GM12878 (cell line): ENCODE results near the gene WSCD1.

ENCODE experiments used
- CEBPB ChIP-seq, 2 experiments: fragments of 150-350 bp in 1 of 2; IDR thresholded peaks; 2 replicates each; pipeline ENCODE4 v1.6.1; 2012 to 2014; ENCODE audit warnings: low read depth in 2 of 2, low read length in 2 of 2, borderline replicate concordance in 1 of 2, inconsistent platforms in 1 of 2
- MXI1 ChIP-seq: fragments of 150-350 bp; IDR thresholded peaks from 2 replicates; pipeline ENCODE4 v1.6.1; 2011; ENCODE audit warnings: low read depth, mild to moderate bottlenecking, inconsistent platforms, low read length, improper control_type of control experiment
- POLR2A ChIP-seq: IDR thresholded peaks from 2 replicates; pipeline ENCODE4 v1.6.1; 2011; ENCODE audit warnings: low read depth, mild to moderate bottlenecking, low read length
- SP1 ChIP-seq: IDR thresholded peaks from one replicate; pipeline ENCODE4 v1.6.1; 2011; ENCODE audit warnings: low read depth, low read length
- YBX1 ChIP-seq: fragments of 450-650 bp; IDR thresholded peaks from 2 replicates; pipeline ENCODE4 v1.6.1; 2016; ENCODE audit warnings: antibody characterized with exemption
- TF ChIP-seq, protein P1 (sequence below), 3 experiments: IDR thresholded peaks in 2 of 3; conservative IDR thresholded peaks in 1 of 3; 2 replicates each; pipeline ENCODE4 v1.5.1; 2011; ENCODE audit warnings: low read depth in 3 of 3, low read length in 3 of 3, mild to moderate bottlenecking in 3 of 3, control low read depth in 2 of 3, moderate library complexity in 2 of 3, inconsistent platforms in 1 of 3, mixed read lengths in 1 of 3; ENCODE audit not compliant: control insufficient read depth in 2 of 3, insufficient read depth in 1 of 3; ENCODE audit errors: extremely low read depth in 1 of 3

DNA sequence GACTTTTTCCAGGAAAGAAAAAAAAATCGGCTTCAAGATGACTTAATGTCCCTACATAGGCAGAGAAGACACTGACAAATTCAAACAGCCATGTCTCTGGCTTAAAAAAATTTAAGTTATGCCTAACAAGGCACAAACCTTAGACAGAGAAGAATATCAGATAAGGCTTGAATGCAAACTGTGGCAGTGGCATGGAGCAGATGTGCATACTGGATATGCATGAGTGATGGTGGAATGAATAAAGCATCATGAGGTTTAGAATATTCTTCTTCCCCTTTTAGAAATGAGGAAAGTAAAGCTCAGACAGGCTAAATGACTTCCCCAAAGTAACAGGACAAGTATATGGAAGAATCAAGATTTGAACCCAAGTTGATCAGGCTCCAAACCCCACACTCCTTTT is 23.2 kb upstream of the WSCD1 start:
- TF ChIP-seq, protein P1, sequence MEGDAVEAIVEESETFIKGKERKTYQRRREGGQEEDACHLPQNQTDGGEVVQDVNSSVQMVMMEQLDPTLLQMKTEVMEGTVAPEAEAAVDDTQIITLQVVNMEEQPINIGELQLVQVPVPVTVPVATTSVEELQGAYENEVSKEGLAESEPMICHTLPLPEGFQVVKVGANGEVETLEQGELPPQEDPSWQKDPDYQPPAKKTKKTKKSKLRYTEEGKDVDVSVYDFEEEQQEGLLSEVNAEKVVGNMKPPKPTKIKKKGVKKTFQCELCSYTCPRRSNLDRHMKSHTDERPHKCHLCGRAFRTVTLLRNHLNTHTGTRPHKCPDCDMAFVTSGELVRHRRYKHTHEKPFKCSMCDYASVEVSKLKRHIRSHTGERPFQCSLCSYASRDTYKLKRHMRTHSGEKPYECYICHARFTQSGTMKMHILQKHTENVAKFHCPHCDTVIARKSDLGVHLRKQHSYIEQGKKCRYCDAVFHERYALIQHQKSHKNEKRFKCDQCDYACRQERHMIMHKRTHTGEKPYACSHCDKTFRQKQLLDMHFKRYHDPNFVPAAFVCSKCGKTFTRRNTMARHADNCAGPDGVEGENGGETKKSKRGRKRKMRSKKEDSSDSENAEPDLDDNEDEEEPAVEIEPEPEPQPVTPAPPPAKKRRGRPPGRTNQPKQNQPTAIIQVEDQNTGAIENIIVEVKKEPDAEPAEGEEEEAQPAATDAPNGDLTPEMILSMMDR (IDR thresholded peaks at IDR 0.05 in 2 of 3, conservative IDR thresholded peaks at IDR 0.05 in 1 of 3; ENCODE audit: control insufficient read depth in 2 of 3, extremely low read depth in 1 of 3, insufficient read depth in 1 of 3, low read depth in 3 of 3, low read length in 3 of 3) = no peak
- TF ChIP-seq CEBPB (IDR thresholded peaks at IDR 0.05; ENCODE audit: borderline replicate concordance in 1 of 2, low read depth in 2 of 2, low read length in 2 of 2) (no peak), YBX1 (no peak), MXI1 (no peak), SP1 (no peak), POLR2A (no peak)
